B cell (primary cell): ENCODE data around the gene BRSK1. TPM values are rescaled to one million over a fixed set of nuclear protein-coding genes. Genes with fewer than 3 reads are reported as not detected.

Source experiments
- ATAC-seq: fragments of 200-7000 bp; cut with Tn5 transposase; one replicate; pipeline ENCODE4 v1.10.0; 2021; ENCODE audit warnings: low read depth, mild to moderate bottlenecking, moderate number of reproducible peaks, moderate library complexity
- CTCF ChIA-PET: fragments of 350-600 bp; sonication (Branson Sonifier 250); formaldehyde crosslinking; loops from one replicate; lab custom pipeline; 2021; ENCODE audit warnings: antibody characterized with exemption, inconsistent platforms; lab: Charles Lee
- POLR2A ChIA-PET: fragments of 350-600 bp; sonication (Branson Sonifier 250); formaldehyde crosslinking; loops from one replicate; lab custom pipeline; 2021; ENCODE audit warnings: antibody characterized with exemption; lab: Charles Lee
- DNase-seq: peaks from one replicate; pipeline ENCODE4 v3.0.0; 2013
- H2AFZ ChIP-seq: 2 replicates; pipeline ENCODE4 v1.6.1; 2012; ENCODE audit warnings: mild to moderate bottlenecking, low read depth, low read length; ENCODE audit not compliant: insufficient read depth, poor library complexity, severe bottlenecking
- H3K27ac ChIP-seq, 2 donors: 1 replicate in 1 of 2; 2 replicates in 1 of 2; pipeline ENCODE4 v1.5.1; 2012 to 2013; ENCODE audit warnings: low read length in 2 of 2, mild to moderate bottlenecking in 2 of 2, moderate library complexity in 1 of 2
- H3K27me3 ChIP-seq, 4 experiments: fragments of 200-600 bp in 1 of 4; sonication (generic) in 1 of 4; replicated peaks in 1 of 4; 1 replicate in 2 of 4; 2 replicates in 2 of 4; pipeline versions ENCODE4 v1.6.1 to v1.7.0; 2013 to 2016; ENCODE audit warnings: low read length in 3 of 4, mild to moderate bottlenecking in 2 of 4, mixed read lengths in 1 of 4, moderate library complexity in 1 of 4; ENCODE audit not compliant: insufficient read depth in 4 of 4, control insufficient read depth in 3 of 4; ENCODE audit errors: control extremely low read depth in 1 of 4
- H3K36me3 ChIP-seq, 2 experiments: replicated peaks in 1 of 2; 1 replicate in 1 of 2; 2 replicates in 1 of 2; pipeline versions ENCODE4 v1.6.1 to v1.7.1; 2013; ENCODE audit warnings: low read length in 1 of 2; ENCODE audit not compliant: insufficient read depth in 2 of 2, control insufficient read depth in 1 of 2; ENCODE audit errors: control extremely low read depth in 1 of 2, extremely low read depth in 1 of 2
- H3K4me1 ChIP-seq, 2 donors: fragments of 200-600 bp in 1 of 2; sonication (generic) in 1 of 2; 1 replicate in 1 of 2; 2 replicates in 1 of 2; pipeline versions ENCODE4 v1.5.1 to v1.6.1; 2013 to 2017; ENCODE audit warnings: low read length in 2 of 2; ENCODE audit not compliant: control insufficient read depth in 2 of 2, insufficient read depth in 2 of 2
- H3K4me2 ChIP-seq: replicated peaks from 2 replicates; pipeline ENCODE3; 2012; ENCODE audit warnings: mild to moderate bottlenecking, low read depth, low read length; ENCODE audit not compliant: poor library complexity, severe bottlenecking
- H3K4me3 ChIP-seq, 5 experiments: fragments of 200-600 bp in 1 of 5; sonication (generic) in 1 of 5; 1 replicate in 3 of 5; 2 replicates in 2 of 5; pipeline versions ENCODE4 v1.5.1 to v1.7.0; 2011 to 2016; ENCODE audit warnings: low read length in 4 of 5, mild to moderate bottlenecking in 4 of 5, low read depth in 2 of 5, control low read depth in 1 of 5, moderate library complexity in 1 of 5; ENCODE audit not compliant: insufficient read depth in 1 of 5; ENCODE audit errors: control extremely low read depth in 1 of 5, extremely low read depth in 1 of 5
- H3K79me2 ChIP-seq: fragments of 200-600 bp; sonication (generic); one replicate; pipeline ENCODE4 v1.6.0; 2016; ENCODE audit warnings: low read length; ENCODE audit not compliant: control insufficient read depth, insufficient read depth
- H3K9ac ChIP-seq: fragments of 200-600 bp; sonication (generic); 2 replicates; pipeline ENCODE4 v1.6.1; 2017; ENCODE audit warnings: mild to moderate bottlenecking, low read length, moderate library complexity
- H3K9me3 ChIP-seq, 3 donors: one replicate each; pipeline versions ENCODE4 v1.6.1 to v1.7.1; 2013; ENCODE audit warnings: low read length in 2 of 3; ENCODE audit not compliant: control insufficient read depth in 2 of 3, insufficient read depth in 1 of 3; ENCODE audit errors: control extremely low read depth in 1 of 3
- H4K20me1 ChIP-seq: 2 replicates; pipeline ENCODE4 v1.6.0; 2012; ENCODE audit warnings: mild to moderate bottlenecking, low read length; ENCODE audit not compliant: insufficient read depth, control insufficient read depth, poor library complexity, severe bottlenecking
- H3K27ac Mint-ChIP-seq: one replicate; pipeline ENCODE4 v1.8.0; 2021; ENCODE audit warnings: mixed read lengths
- H3K27me3 Mint-ChIP-seq: one replicate; pipeline ENCODE4 v1.8.0; 2021; ENCODE audit warnings: mixed read lengths
- H3K4me1 Mint-ChIP-seq: one replicate; pipeline ENCODE4 v1.8.0; 2021; ENCODE audit warnings: mixed read lengths
- H3K4me3 Mint-ChIP-seq: one replicate; pipeline ENCODE4 v1.8.0; 2021; ENCODE audit warnings: mixed read lengths
- H3K9me3 Mint-ChIP-seq: one replicate; pipeline ENCODE4 v1.8.0; 2022; ENCODE audit warnings: mixed read lengths; ENCODE audit not compliant: insufficient read depth
- EZH2 ChIP-seq: IDR thresholded peaks from 2 replicates; pipeline ENCODE4 v1.6.1; 2012; ENCODE audit warnings: borderline replicate concordance, low read depth, mild to moderate bottlenecking, moderate library complexity, low read length; ENCODE audit not compliant: insufficient read depth, poor library complexity, severe bottlenecking
- WGBS: methylation state at CpG from one replicate; pipeline ENCODE4 v1.1.5; 2013; ENCODE audit warnings: missing lambda C conversion rate; ENCODE audit not compliant: insufficient coverage; 5-methylcytosine and 5-hydroxymethylcytosine counted together
- intact Hi-C: fragments of 100-400 bp; cut with micrococcal nuclease; formaldehyde crosslinking; loops from one replicate; pipeline ENCODE4 v1.10.0; 2022
- polyA plus RNA-seq: library from polyadenylated mRNA; depleted of rRNA; stranded (reverse); fragments of >200 nt; gene quantifications from 2 replicates; pipeline ENCODE4 v1.2.3, GENCODE V29; 2012
- total RNA-seq, 2 donors: library from RNA; stranded (reverse); fragments of 120-200 nt in 1 of 2; gene quantifications; 1 replicate in 1 of 2; 2 replicates in 1 of 2; pipeline versions ENCODE4 v1.2.3 to v1.2.4, GENCODE V29; 2013 to 2022
- TF ChIP-seq, protein P1 (sequence below): fragments of 200-600 bp; IDR thresholded peaks from one replicate; pipeline ENCODE4 v1.8.0; 2022; ENCODE audit warnings: antibody characterized with exemption, mild to moderate bottlenecking

BRSK1 gene
- total and polyA plus RNA-seq, 2 donors (not counting 1 experiment from before 2014, with no cell fraction given) = 0.94 to 1.4 TPM

- Histone ChIP-seq H3K4me1 (peaks cover 8 to 15% of the 10 kb centered on the region in 2 donors), H3K4me3 (peak overlapping the region in 4 of 5 experiments; percentile 35 to 53 (median 49)), H3K27ac (peak overlapping the region; percentile 25 to 64), H3K36me3 (no peaks in the 10 kb centered on the region), H3K27me3 (no peaks in the 10 kb centered on the region), H3K9ac (peak overlapping the region; percentile 63), H3K79me2 (no peaks in the 10 kb centered on the region), H4K20me1 (no peaks in the 10 kb centered on the region), H3K4me2 (peak overlapping the region; percentile 88), H2AFZ (peak overlapping the region; percentile 94), H3K9me3 (peaks cover 0 to 5% (median 0%) of the 10 kb centered on the region in 3 donors)
- intact Hi-C loops = loop anchor here (1.0 to 5.0 kb wide), 3 partner anchors 22 to 200 kb away; partner anchors contain the start of genes HSPBP1 and KMT5C
- ChIA-PET CTCF (interaction anchor here (0.9 to 3.5 kb wide), 17 partner anchors 10 to 304 kb away, joined by 3 to 27 read pairs (median 5); partner anchors contain the start of genes HSPBP1, KMT5C and TMEM238), POLR2A (interaction anchor here (0.9 kb wide), 1 partner anchor 48 kb away, joined by 4 read pairs; no protein-coding TSS in a partner anchor)
- Mint-ChIP-seq H3K27me3 (peaks cover 6% of the 10 kb centered on the region), H3K9me3 (no peaks in the 10 kb centered on the region), H3K4me1 (peaks cover 12% of the 10 kb centered on the region), H3K4me3 (peak overlapping the region; percentile 90), H3K27ac (peak overlapping the region; percentile 87)
- WGBS = 78% methylated on average over 12 of the region's 12 CpGs
- no peak for DNase-seq
- no peak for ATAC-seq
- no peak for TF ChIP-seq EZH2
- TF ChIP-seq, protein P1, sequence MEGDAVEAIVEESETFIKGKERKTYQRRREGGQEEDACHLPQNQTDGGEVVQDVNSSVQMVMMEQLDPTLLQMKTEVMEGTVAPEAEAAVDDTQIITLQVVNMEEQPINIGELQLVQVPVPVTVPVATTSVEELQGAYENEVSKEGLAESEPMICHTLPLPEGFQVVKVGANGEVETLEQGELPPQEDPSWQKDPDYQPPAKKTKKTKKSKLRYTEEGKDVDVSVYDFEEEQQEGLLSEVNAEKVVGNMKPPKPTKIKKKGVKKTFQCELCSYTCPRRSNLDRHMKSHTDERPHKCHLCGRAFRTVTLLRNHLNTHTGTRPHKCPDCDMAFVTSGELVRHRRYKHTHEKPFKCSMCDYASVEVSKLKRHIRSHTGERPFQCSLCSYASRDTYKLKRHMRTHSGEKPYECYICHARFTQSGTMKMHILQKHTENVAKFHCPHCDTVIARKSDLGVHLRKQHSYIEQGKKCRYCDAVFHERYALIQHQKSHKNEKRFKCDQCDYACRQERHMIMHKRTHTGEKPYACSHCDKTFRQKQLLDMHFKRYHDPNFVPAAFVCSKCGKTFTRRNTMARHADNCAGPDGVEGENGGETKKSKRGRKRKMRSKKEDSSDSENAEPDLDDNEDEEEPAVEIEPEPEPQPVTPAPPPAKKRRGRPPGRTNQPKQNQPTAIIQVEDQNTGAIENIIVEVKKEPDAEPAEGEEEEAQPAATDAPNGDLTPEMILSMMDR = no peak
Observed at GRCh38 chr19:55302318-55302703, 18.5 kb downstream of the BRSK1 start.

DNA sequence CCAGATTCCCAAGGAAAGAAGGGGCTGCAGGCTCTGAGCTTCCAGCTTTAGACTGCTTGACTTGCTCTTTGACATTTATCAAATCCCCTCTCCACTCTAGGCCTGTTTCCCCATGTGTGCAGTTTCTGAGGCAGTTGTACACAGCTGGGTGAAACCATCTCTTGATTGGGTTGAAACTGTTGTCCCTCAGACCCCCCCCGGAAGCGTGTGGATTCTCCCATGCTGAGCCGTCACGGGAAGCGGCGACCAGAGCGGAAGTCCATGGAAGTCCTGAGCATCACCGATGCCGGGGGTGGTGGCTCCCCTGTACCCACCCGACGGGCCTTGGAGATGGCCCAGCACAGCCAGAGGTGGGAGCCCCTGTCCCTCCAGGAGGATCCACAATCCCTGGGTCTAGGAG lies 19.7 kb downstream of the BRSK1 start:
- Mint-ChIP-seq H3K4me3 (no peak overlapping the region), H3K9me3 (no peaks in the 10 kb centered on the region), H3K27ac (no peak overlapping the region), H3K27me3 (peaks cover 3% of the 10 kb centered on the region), H3K4me1 (peaks cover 12% of the 10 kb centered on the region)
- Histone ChIP-seq H3K9me3 (peaks cover 0 to 5% (median 0%) of the 10 kb centered on the region in 3 donors), H3K27ac (no peak overlapping the region), H3K36me3 (no peaks in the 10 kb centered on the region), H3K4me2 (no peak overlapping the region), H3K79me2 (no peaks in the 10 kb centered on the region), H3K27me3 (no peaks in the 10 kb centered on the region), H2AFZ (no peak overlapping the region), H3K9ac (no peak overlapping the region), H3K4me3 (no peak overlapping the region), H4K20me1 (no peaks in the 10 kb centered on the region), H3K4me1 (peaks cover 8 to 15% of the 10 kb centered on the region in 2 donors)
- ChIA-PET POLR2A (no interaction called here), CTCF (interaction anchor here (1.3 to 3.5 kb wide), 4 partner anchors 11 to 201 kb away, joined by 5 to 27 read pairs (median 20); partner anchors contain the start of genes KMT5C and TMEM238)
- 93% methylated on average over 11 of the region's 11 CpGs for WGBS
- intact Hi-C loops = loop anchor here (5.0 kb wide), 1 partner anchor 199 kb away; no protein-coding TSS in a partner anchor
- DNase-seq = no peak
- TF ChIP-seq, protein P1 = no peak
- TF ChIP-seq EZH2 = no peak
- no peak for ATAC-seq
